ENCODE results near the gene EIF4ENIF1.
"Not testable (repeated sequence)": the region's sequence is repeated elsewhere in the genome, so short reads cannot be mapped to it uniquely, and the experiment has no call there.

EIF4ENIF1 gene

GRCh38 chr22:31493355-31493754, 3.7 kb upstream of the EIF4ENIF1 start:
- DNase-seq = not testable (repeated sequence)

- no peak for DNase-seq
Measured at GRCh38 chr22:31492151-31492550, 2.5 kb upstream of the EIF4ENIF1 start.

- DNase-seq = no peak
Measured at GRCh38 chr22:31491218-31491962, 1.7 kb upstream of the EIF4ENIF1 start.

- DNase-seq = no peak
Measured at GRCh38 chr22:31490496-31490925, 869 bp upstream of the EIF4ENIF1 start.

- DNase-seq = no peak
Measured at GRCh38 chr22:31488988-31489617, 539 bp downstream of the EIF4ENIF1 start.

- DNase-seq = no peak
Measured at GRCh38 chr22:31488346-31488883, 1.2 kb downstream of the EIF4ENIF1 start.

- no peak for DNase-seq
Measured at GRCh38 chr22:31486951-31487350, 2.7 kb downstream of the EIF4ENIF1 start.

GRCh38 chr22:31486369-31486768, 3.3 kb downstream of the EIF4ENIF1 start:
- DNase-seq = not testable (repeated sequence)

- not testable (repeated sequence) for DNase-seq
Measured at GRCh38 chr22:31482470-31482869, 7.2 kb downstream of the EIF4ENIF1 start.

- DNase-seq = no peak
Measured at GRCh38 chr22:31481129-31481528, 8.5 kb downstream of the EIF4ENIF1 start.

GRCh38 chr22:31477329-31477728, 12.3 kb downstream of the EIF4ENIF1 start:
- DNase-seq = no peak

GRCh38 chr22:31475800-31476199, 13.8 kb downstream of the EIF4ENIF1 start:
- DNase-seq = no peak

- no peak for DNase-seq
Measured at GRCh38 chr22:31474743-31475142, 14.9 kb downstream of the EIF4ENIF1 start.

GRCh38 chr22:31465307-31465706, 24.3 kb downstream of the EIF4ENIF1 start:
- DNase-seq = no peak

GRCh38 chr22:31461699-31462098, 27.9 kb downstream of the EIF4ENIF1 start:
- no peak for DNase-seq

- DNase-seq = no peak
Measured at GRCh38 chr22:31451709-31452571, 37.7 kb downstream of the EIF4ENIF1 start.

GRCh38 chr22:31449506-31449905, 40.1 kb downstream of the EIF4ENIF1 start:
- DNase-seq = no peak

GRCh38 chr22:31448382-31448781, 41.3 kb downstream of the EIF4ENIF1 start:
- DNase-seq = no peak

- no peak for DNase-seq
Measured at GRCh38 chr22:31447337-31447736, 42.3 kb downstream of the EIF4ENIF1 start.

GRCh38 chr22:31446767-31447166, 42.9 kb downstream of the EIF4ENIF1 start:
- DNase-seq = no peak

- no peak for DNase-seq
Measured at GRCh38 chr22:31446208-31446607, 43.4 kb downstream of the EIF4ENIF1 start.

GRCh38 chr22:31445642-31446041, 44.0 kb downstream of the EIF4ENIF1 start:
- DNase-seq = no peak

GRCh38 chr22:31443516-31443915, 46.1 kb downstream of the EIF4ENIF1 start:
- no peak for DNase-seq

All from DMS79 treated with DMSO at 0.1 percent for 48 hours (cell line).